Fibroblast of lung (primary cell): Measurements from ENCODE around the gene DUSP8. TPM values are rescaled to one million over a fixed set of nuclear protein-coding genes. Genes with fewer than 3 reads are reported as not detected.
A peak's percentile ranks its signal among the peaks of the same experiment; 100 is the strongest.

Experiments
- DNase-seq, 2 donors: peaks; one replicate each; pipeline versions ENCODE4 v3.0.0 to v3.0.0-alpha.2; 2010; ENCODE audit warnings: low read depth in 2 of 2
- H2AFZ ChIP-seq: 2 replicates; pipeline ENCODE4 v1.5.1; 2012; ENCODE audit warnings: low read length, control low read depth, inconsistent platforms
- H3K27ac ChIP-seq: 2 replicates; pipeline ENCODE4 v1.5.1; 2011; ENCODE audit warnings: low read length, control low read depth; ENCODE audit not compliant: insufficient read depth
- H3K27me3 ChIP-seq: 2 replicates; pipeline ENCODE4 v1.5.1; 2011; ENCODE audit warnings: mild to moderate bottlenecking, low read length; ENCODE audit not compliant: control insufficient read depth, insufficient read depth
- H3K36me3 ChIP-seq: 2 replicates; pipeline ENCODE4 v1.5.1; 2011; ENCODE audit warnings: low read length; ENCODE audit not compliant: control insufficient read depth, insufficient read depth
- H3K4me1 ChIP-seq: 2 replicates; pipeline ENCODE4 v1.5.1; 2011; ENCODE audit warnings: low read length; ENCODE audit not compliant: control insufficient read depth, insufficient read depth; ENCODE audit errors: extremely low read depth
- H3K4me2 ChIP-seq: 2 replicates; pipeline ENCODE4 v1.5.1; 2011; ENCODE audit warnings: low read length, control low read depth; ENCODE audit not compliant: insufficient read depth; ENCODE audit errors: extremely low read depth
- H3K4me3 ChIP-seq, 4 experiments: fragments of 200-600 bp in 1 of 4; sonication (generic) in 1 of 4; replicated peaks in 1 of 4; 2 replicates each; pipeline ENCODE4 v1.5.1; 2011 to 2016; ENCODE audit warnings: low read length in 4 of 4, low read depth in 3 of 4, mild to moderate bottlenecking in 3 of 4, control low read depth in 2 of 4, inconsistent platforms in 1 of 4, mixed read lengths in 1 of 4; ENCODE audit not compliant: insufficient read depth in 1 of 4; ENCODE audit errors: control extremely low read depth in 1 of 4
- H3K79me2 ChIP-seq: 2 replicates; pipeline ENCODE4 v1.5.1; 2012; ENCODE audit warnings: mild to moderate bottlenecking, low read length, inconsistent platforms; ENCODE audit not compliant: control insufficient read depth, insufficient read depth
- H3K9ac ChIP-seq: 2 replicates; pipeline ENCODE4 v1.5.1; 2011; ENCODE audit warnings: mild to moderate bottlenecking, low read length, control low read depth; ENCODE audit not compliant: insufficient read depth
- H3K9me3 ChIP-seq: 2 replicates; pipeline ENCODE4 v1.5.1; 2012; ENCODE audit warnings: low read depth, low read length; ENCODE audit not compliant: control insufficient read depth, insufficient read depth
- H4K20me1 ChIP-seq: 2 replicates; pipeline ENCODE4 v1.5.1; 2011; ENCODE audit warnings: low read length; ENCODE audit not compliant: control insufficient read depth, insufficient read depth; ENCODE audit errors: extremely low read depth
- EZH2 ChIP-seq: IDR thresholded peaks from 2 replicates; pipeline ENCODE4 v1.5.1; 2012; ENCODE audit warnings: low read length, control low read depth, mild to moderate bottlenecking; ENCODE audit errors: missing control alignments
- polyA plus RNA-seq, 2 donors: library from polyadenylated mRNA; depleted of rRNA in 1 of 2; stranded (reverse) in 1 of 2; unstranded in 1 of 2; fragments of >200 nt; gene quantifications; 2 replicates each; pipeline ENCODE4 v1.2.1, GENCODE V29; 2011 to 2012; ENCODE audit warnings: missing spikeins in 1 of 2
- total RNA-seq: library from RNA; depleted of rRNA; stranded (reverse); fragments of >200 nt; gene quantifications from 2 replicates; pipeline ENCODE4 v1.2.1, GENCODE V29; 2014
- TF ChIP-seq, protein P1 (sequence below), 2 donors: IDR thresholded peaks in 1 of 2; conservative IDR thresholded peaks in 1 of 2; 1 replicate in 1 of 2; 2 replicates in 1 of 2; pipeline ENCODE4 v1.5.1; 2011 to 2012; ENCODE audit warnings: low read length in 2 of 2, control low read depth in 1 of 2, inconsistent platforms in 1 of 2, low read depth in 1 of 2, mild to moderate bottlenecking in 1 of 2

Gene DUSP8
- total and polyA plus RNA-seq, 2 donors (not counting 1 experiment from before 2014, with no cell fraction given): 0.62 to 0.66 TPM

- Histone ChIP-seq H3K9ac (no peak overlapping the region), H3K27ac (no peak overlapping the region), H3K4me2 (no peak overlapping the region), H4K20me1 (no peaks in the 10 kb centered on the region), H3K36me3 (no peaks in the 10 kb centered on the region), H2AFZ (no peak overlapping the region), H3K79me2 (peaks cover 9% of the 10 kb centered on the region), H3K4me1 (no peaks in the 10 kb centered on the region), H3K9me3 (no peaks in the 10 kb centered on the region), H3K4me3 (no peak overlapping the region), H3K27me3 (no peaks in the 10 kb centered on the region)
- no peak for TF ChIP-seq EZH2
- TF ChIP-seq, protein P1, sequence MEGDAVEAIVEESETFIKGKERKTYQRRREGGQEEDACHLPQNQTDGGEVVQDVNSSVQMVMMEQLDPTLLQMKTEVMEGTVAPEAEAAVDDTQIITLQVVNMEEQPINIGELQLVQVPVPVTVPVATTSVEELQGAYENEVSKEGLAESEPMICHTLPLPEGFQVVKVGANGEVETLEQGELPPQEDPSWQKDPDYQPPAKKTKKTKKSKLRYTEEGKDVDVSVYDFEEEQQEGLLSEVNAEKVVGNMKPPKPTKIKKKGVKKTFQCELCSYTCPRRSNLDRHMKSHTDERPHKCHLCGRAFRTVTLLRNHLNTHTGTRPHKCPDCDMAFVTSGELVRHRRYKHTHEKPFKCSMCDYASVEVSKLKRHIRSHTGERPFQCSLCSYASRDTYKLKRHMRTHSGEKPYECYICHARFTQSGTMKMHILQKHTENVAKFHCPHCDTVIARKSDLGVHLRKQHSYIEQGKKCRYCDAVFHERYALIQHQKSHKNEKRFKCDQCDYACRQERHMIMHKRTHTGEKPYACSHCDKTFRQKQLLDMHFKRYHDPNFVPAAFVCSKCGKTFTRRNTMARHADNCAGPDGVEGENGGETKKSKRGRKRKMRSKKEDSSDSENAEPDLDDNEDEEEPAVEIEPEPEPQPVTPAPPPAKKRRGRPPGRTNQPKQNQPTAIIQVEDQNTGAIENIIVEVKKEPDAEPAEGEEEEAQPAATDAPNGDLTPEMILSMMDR (conservative IDR thresholded peaks at IDR 0.05 in 1 of 2, IDR thresholded peaks at IDR 0.05 in 1 of 2; ENCODE audit: low read depth in 1 of 2, low read length in 2 of 2): peak; percentile 89 to 90
- DNase-seq: peak; percentile 41 to 46
Measured at GRCh38 chr11:1515082-1516060, 56.7 kb downstream of the DUSP8 start.

DNA sequence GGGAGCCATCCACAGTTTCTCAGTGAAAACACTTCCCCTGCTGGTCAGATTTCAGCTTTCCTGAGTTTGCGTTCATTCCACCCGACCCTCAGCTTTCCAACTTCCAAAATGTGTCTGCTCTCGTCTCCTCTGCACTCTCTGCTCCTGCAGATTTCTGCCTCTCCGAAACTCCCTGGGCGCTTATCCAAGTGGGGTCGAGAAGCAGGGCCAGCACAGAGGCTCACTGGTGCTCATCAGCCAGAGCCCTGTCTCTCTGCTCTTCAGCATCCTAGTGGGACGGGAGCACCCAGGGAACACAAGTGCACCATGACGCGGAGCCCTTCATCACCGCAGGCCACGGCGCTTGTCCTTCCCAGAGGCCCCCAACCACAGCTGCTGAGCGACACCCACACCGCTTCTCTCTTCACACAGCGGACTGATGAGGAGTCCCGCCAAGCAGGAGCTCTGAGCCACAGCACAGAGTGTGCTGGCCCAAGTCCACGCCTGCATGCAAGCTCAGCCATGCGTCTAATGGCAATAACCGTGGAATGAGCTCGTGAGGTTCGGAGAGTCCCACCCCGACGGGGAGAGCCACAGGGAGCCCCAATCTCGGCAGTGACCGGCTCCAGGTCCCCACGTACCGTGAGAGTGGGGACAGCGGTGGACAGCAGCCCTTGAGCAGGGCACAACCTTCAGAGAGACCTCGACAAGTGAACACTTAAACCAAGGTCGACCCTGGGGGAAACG, 57.6 kb downstream of the DUSP8 start:
- Histone ChIP-seq H4K20me1 (no peaks in the 10 kb centered on the region), H3K27ac (no peak overlapping the region), H3K27me3 (no peaks in the 10 kb centered on the region), H3K4me1 (no peaks in the 10 kb centered on the region), H3K36me3 (no peaks in the 10 kb centered on the region), H3K4me3 (no peak overlapping the region), H2AFZ (no peak overlapping the region), H3K79me2 (peaks cover 9% of the 10 kb centered on the region), H3K9me3 (no peaks in the 10 kb centered on the region), H3K9ac (no peak overlapping the region), H3K4me2 (no peak overlapping the region)
- DNase-seq: peak in 1 of 2 donors; percentile 50
- no peak for TF ChIP-seq EZH2
- TF ChIP-seq, protein P1 (conservative IDR thresholded peaks at IDR 0.05 in 1 of 2, IDR thresholded peaks at IDR 0.05 in 1 of 2; ENCODE audit: low read depth in 1 of 2, low read length in 2 of 2): no peak
